PC-9 (cell line): ENCODE measurements around the gene EHD4.

ENCODE experiments used
- EZH2 ChIP-seq: fragments of 200-600 bp; sonication (generic); IDR thresholded peaks from 2 replicates; pipeline ENCODE4 v1.8.0; 2017; ENCODE audit warnings: antibody characterized with exemption, low read depth
- TF ChIP-seq, protein P1 (sequence below): fragments of 200-600 bp; sonication (generic); conservative IDR thresholded peaks from 2 replicates; pipeline ENCODE4 v1.6.1; 2017; ENCODE audit warnings: mixed run types, antibody characterized with exemption, mild to moderate bottlenecking, moderate library complexity

DNA sequence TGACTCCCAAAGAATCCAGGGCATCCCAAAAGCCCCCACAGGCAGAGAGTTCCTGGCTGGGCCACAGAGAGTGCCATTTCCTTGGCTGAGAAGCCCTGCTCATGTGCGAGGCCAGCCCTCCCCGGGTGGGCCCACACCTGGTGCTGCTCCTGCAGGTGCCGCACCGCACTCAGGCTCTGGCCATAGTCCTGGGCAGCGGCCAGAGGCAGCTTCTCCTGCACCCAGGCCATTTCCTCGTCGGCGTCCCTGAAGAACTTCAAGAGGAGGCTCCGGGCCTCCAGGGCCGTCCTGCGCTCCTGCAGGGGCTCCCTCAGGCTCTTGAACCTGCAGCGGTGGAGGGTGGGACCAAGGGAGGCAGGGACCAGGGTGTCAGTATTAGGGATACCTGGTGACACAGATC lies 115.6 kb downstream of the EHD4 start:
- TF ChIP-seq, protein P1, sequence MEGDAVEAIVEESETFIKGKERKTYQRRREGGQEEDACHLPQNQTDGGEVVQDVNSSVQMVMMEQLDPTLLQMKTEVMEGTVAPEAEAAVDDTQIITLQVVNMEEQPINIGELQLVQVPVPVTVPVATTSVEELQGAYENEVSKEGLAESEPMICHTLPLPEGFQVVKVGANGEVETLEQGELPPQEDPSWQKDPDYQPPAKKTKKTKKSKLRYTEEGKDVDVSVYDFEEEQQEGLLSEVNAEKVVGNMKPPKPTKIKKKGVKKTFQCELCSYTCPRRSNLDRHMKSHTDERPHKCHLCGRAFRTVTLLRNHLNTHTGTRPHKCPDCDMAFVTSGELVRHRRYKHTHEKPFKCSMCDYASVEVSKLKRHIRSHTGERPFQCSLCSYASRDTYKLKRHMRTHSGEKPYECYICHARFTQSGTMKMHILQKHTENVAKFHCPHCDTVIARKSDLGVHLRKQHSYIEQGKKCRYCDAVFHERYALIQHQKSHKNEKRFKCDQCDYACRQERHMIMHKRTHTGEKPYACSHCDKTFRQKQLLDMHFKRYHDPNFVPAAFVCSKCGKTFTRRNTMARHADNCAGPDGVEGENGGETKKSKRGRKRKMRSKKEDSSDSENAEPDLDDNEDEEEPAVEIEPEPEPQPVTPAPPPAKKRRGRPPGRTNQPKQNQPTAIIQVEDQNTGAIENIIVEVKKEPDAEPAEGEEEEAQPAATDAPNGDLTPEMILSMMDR = no peak
- no peak for TF ChIP-seq EZH2
